ENCODE data around the gene ACVR1.
A peak's percentile ranks its signal among the peaks of the same experiment; 100 is the strongest.
"Not testable (repeated sequence)": the region's sequence is repeated elsewhere in the genome, so short reads cannot be mapped to it uniquely, and the experiment has no call there.

Gene ACVR1

GRCh38 chr2:157894694-157895435 is 18.7 kb upstream of the ACVR1 start:
- no peak for DNase-seq (ENCODE audit: low read depth)

- no peak for DNase-seq (ENCODE audit: low read depth)
Observed at GRCh38 chr2:157893611-157894010, 17.5 kb upstream of the ACVR1 start.

GRCh38 chr2:157891643-157892041 is 15.5 kb upstream of the ACVR1 start:
- no peak for DNase-seq (ENCODE audit: low read depth)

DNA sequence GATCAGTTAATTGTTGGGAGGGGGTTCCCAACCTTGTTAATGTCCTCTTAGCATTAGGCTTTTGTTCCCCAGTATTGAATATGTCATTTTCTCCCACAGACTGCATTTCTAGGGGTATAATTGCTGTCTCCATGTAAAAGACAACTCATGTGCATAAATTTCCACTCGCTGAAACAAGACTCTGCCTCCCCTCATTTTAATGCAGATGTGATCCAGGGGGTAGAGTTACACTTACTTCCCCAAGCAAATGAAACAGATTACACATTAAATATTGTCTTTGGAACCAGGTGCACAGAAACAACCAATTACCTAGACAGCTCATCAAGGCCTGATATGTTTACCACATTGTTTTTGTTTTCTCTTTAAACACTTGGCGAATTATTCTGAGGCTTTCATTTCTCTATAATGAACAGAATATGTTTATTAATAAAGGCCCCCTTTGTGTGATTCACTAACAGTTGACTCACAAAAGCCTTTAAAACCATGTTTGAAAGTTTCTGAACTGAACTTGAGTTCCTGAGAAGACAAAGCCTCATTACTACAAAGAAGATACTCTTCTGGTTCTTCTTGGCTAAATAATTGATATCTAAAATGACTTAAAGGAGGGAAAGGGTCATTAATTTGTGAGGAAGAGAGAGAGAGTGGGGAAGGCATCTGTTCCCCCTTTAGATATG is 15.0 kb upstream of the ACVR1 start:
- no peak for DNase-seq (ENCODE audit: low read depth)

- DNase-seq (ENCODE audit: low read depth) = no peak
Observed at GRCh38 chr2:157887946-157888345, 11.8 kb upstream of the ACVR1 start.

GRCh38 chr2:157884533-157884932 is 8.4 kb upstream of the ACVR1 start:
- not testable (repeated sequence) for DNase-seq (ENCODE audit: low read depth)

GRCh38 chr2:157880927-157881326 is 4.8 kb upstream of the ACVR1 start:
- DNase-seq (ENCODE audit: low read depth) = no peak

DNA sequence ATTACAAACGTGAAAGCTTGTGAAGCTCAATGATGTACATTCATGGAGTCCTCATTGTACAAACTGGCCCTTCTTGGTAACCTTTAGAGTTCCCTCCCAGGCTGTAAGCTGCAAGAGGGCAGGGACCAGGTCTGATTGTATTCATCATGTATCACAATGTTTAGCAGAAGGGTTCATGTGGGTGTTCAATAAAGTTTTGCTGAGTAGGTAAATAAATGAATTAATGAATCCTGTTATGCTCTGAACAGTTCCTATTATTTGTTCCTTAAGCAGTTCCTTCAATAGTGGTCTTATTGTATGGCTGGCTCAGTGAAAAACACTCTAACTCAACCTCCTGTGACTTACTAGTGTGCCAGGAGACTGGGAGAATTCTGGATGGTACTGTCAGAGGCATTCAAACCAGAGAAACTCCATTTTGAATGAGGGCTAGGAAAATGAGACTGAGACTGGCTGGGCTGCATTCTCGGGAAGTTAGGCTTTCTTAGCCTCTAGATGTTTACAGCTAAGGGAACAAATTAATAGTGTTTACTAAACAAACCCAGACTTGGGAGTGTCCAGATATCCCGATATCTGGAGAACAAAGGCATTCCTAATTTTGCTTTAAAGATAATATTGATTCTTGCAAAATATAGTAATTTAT is 1.8 kb upstream of the ACVR1 start:
- no peak for DNase-seq (ENCODE audit: low read depth)

- DNase-seq (ENCODE audit: low read depth) = no peak
Observed at GRCh38 chr2:157876786-157877138, 632 bp upstream of the ACVR1 start.

DNA sequence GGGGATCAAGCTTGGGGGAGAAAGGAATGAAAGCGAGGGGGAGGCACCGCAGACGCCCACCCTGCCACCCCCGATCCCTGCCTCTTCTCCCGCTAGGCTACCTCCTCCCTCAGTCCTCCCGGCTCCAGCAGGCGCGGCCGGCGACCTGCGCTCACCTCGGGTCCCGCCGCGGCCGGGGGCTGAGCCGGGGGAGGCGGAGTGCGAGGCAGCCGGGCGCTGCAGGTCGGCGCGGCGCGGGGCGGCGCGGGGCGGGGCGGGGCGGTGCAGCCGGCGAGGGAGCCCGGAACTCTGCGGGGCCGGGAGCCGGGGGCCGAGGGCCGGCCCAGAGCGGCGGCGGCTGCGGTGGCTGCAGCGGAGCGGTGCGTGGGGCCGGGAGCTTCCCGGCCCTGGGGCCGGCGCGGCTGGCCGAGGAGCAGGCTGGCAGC is 477 bp downstream of the ACVR1 start:
- peak; percentile 52 for DNase-seq (ENCODE audit: low read depth)

DNA sequence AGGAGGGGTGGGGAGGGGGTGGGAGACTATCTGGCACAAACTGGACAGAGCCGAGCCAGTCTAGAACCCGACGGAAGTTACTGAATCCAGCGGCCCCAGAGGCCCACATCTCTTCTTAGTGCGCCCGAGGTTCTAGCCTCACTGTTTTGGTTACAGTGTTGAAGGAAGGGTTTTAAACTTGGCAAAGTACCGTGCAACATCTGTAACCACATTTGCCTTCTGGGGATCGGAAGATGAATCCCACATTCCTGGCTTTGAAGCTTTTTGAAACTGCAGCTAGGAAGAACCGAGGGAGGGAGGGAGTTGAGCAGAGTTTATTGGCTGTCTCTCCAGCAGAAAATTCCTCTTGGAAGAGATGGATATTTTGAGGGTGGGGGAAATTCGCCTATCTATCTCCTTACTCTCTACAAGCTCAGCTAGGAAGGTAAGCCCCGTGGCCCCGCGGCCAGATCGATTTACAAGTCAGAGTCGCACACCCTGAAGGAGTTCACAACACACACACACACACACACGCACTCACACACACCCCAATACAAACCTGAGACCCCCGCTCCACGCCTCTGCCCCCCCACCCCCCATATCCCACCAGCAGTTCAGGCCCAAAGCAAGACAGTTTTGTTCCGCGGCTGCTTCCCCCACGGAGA is 1.0 kb downstream of the ACVR1 start:
- no peak for DNase-seq (ENCODE audit: low read depth)

DNA sequence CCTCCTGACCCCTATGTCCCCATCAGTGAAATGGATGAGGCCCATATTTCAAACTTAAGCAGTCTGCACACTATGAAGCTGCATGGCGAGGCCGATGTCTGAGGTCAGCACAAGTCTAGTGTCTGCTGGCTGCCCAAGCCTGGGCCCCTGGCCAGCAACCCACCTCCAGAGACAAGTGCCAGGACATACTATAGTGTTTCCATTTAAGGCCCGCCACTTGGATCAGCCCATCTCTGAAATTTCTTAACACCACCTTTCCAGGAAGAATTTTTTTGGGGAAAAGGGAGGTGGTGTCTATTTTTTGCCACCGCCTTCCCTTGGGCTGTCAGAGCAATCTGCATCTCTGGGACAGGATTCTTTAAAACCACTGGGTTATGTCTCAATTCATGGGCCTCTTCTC is 1.8 kb downstream of the ACVR1 start:
- no peak for DNase-seq (ENCODE audit: low read depth)

- no peak for DNase-seq (ENCODE audit: low read depth)
Observed at GRCh38 chr2:157872791-157873190, 3.3 kb downstream of the ACVR1 start.

GRCh38 chr2:157871415-157871814 is 4.7 kb downstream of the ACVR1 start:
- no peak for DNase-seq (ENCODE audit: low read depth)

GRCh38 chr2:157868993-157869392 is 7.1 kb downstream of the ACVR1 start:
- DNase-seq (ENCODE audit: low read depth) = no peak

GRCh38 chr2:157867703-157868102 is 8.4 kb downstream of the ACVR1 start:
- no peak for DNase-seq (ENCODE audit: low read depth)

DNA sequence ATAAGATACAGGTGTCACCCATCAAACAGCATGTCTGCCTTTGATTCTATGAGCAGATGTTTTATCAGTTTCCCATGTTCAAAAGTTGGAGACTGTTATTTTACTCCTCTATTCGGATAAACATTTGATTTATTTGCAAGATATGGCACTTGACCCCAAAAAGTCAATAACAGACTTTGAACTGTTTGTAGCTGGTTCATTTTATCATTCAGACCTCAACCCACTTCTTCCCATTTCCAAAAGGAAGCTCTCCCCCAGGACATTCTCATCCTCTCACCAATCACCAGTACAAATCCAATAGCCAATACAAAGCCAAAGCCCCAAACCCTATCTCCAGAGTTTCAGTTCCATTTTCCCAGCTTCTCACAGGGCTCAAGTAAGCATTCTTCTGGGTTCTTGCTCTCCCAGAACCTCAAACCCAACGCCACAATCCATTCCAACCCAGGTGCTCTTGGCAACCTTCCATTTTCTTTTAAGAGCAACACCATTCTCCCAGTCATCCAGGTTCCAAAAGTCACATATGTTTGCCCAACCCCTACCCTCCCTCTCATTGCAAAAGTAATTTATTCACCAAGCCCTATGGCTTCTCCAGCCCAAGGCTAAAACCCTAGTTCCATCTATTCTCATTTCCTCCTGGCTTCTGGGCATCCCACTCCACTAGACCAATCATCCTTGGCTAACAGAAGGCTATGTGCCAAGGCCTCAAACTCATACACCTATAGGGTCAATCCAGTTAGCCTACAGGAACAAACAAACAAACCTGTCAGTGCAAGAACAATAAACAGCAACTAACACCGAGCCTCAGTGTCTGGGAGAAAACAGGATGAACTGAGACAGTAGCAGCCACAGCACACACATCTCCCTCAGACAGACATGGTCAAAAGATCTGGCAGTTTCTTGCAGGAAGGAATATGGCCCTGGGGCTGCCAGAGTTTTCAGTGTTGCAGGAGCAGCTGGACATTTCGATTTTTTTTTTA is 9.2 kb downstream of the ACVR1 start:
- DNase-seq (ENCODE audit: low read depth) = no peak

DNA sequence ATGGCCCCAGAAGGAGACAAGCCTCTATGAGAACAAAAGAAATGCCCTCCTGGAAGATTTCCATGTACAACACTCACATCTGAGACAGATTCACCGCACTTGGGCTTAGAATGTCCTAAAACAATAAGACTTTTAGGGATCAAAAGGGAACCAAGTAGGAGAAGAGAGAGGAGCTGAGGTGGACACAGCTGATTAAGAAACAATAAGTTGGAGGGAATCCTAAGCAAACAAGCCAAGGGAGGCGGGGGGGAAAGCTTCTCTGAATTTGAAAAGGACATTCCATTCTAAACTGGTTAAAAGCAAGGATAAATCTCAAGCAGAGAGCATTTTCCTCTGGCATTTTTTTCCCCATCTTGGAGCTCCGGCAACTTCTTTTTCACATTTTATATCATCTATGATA is 9.9 kb downstream of the ACVR1 start:
- no peak for DNase-seq (ENCODE audit: low read depth)

- no peak for DNase-seq (ENCODE audit: low read depth)
Observed at GRCh38 chr2:157864857-157865430, 11.2 kb downstream of the ACVR1 start.

GRCh38 chr2:157858846-157859245 is 17.3 kb downstream of the ACVR1 start:
- no peak for DNase-seq (ENCODE audit: low read depth)

GRCh38 chr2:157857881-157858280 is 18.2 kb downstream of the ACVR1 start:
- no peak for DNase-seq (ENCODE audit: low read depth)

Data from stimulated activated CD8-positive, alpha-beta memory T cell treated with anti-CD3 and anti-CD28 coated beads, Interleukin-12 subunit alpha, Interleukin-12 subunit beta, amount 100 ng/mL, for 4 hours (primary cell).